ENCODE measurements around the gene TNFRSF12A.

- TF ChIP-seq POLR2A (IDR thresholded peaks at IDR 0.05) (no peak), CTCF (IDR thresholded peaks at IDR 0.05) (no peak)
These were observed 15.8 kb upstream of the TNFRSF12A start for GRCh38 chr16:3004319-3004718.

Measured in vagina (tissue), 2 donors.